Hematopoietic multipotent progenitor cell treated with erythropoietin and hydrocortisone succinate and interleukin-3 and kit ligand, for 15 days (in vitro differentiated cells): Measurements from ENCODE around the gene MAL.

Source experiments
- DNase-seq: peaks from one replicate; pipeline ENCODE4 v3.0.0-alpha.2; 2015; ENCODE audit warnings: low spot score

MAL gene

DNA sequence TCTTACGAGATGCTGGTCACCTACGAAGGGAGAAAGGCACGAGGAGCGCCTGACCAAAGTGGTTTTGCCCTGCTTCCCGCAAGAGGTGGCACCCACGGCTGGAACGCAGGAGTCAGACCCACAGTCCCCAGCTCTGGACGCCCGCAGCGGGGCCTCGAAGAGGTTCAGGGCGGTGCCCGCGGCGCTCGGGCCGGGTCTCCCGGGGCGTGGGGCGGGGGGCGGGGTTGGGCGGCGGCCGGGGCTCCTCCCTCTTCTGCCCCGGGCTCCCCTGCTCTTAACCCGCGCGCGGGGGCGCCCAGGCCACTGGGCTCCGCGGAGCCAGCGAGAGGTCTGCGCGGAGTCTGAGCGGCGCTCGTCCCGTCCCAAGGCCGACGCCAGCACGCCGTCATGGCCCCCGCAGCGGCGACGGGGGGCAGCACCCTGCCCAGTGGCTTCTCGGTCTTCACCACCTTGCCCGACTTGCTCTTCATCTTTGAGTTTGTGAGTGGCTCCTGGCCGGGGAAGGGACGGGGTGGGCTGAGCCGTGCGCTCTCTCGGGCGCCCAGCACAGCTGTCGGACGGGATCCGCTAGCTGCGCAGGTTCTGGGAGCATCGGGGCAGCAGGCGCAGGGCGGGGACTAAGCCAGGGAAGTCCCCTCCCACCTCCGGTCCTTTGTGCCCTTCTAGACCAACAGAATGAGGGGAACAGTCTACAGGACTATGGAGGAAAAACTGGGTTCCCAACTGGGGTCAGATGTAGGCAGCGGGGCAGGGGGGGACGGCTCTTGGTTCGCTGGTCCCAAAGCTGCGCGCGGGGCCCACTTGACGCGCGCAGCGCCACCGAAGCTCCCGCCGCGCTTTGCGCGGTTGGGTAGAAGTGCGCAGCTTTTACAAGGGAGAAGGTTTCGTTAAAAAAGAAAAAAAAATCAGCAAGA, at the start of gene MAL:
MAL (plus strand) TSS at position 303 of the 914 bp plus-strand sequence; CDS start at position 388, 85 bp downstream.
- no peak for DNase-seq

DNA sequence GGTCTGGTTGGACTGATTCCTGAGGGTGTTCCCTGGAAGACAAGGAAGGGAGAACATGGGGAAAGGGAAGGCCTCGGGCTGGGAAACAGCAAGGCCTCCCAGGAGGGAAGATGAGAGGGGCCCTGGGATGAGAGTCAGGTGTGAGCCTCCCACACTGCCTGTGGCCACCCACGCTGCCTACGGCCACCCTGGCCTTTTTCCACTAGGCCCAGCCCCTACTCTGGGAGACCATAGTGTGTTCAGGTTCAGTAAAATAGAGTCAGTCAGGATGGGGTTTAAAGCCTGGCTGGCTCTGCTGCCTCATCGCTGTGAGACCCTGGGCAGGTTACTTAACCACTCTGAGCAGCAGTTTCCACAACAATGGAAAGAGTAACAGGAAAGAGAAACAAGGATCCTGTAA, 47.7 kb upstream of the MAL start:
- no peak for DNase-seq

DNA sequence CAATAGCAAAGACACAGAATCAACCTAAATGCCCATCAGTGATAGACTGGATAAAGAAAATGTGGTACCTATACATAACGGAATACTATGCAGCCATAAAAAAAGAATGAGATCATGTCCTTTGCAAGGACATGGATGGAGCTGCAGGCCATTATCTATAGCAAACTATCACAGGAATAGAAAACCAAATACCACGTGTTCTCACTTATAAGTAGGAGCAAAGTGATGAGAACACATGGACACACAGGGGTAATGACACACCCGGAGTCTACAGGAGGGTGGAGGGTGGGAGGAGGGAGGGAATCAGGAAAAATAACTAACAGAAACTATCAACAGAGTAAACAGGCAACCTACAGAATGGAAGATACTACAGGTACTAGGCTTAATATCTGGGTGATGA, 46.6 kb upstream of the MAL start:
- no peak for DNase-seq

DNA sequence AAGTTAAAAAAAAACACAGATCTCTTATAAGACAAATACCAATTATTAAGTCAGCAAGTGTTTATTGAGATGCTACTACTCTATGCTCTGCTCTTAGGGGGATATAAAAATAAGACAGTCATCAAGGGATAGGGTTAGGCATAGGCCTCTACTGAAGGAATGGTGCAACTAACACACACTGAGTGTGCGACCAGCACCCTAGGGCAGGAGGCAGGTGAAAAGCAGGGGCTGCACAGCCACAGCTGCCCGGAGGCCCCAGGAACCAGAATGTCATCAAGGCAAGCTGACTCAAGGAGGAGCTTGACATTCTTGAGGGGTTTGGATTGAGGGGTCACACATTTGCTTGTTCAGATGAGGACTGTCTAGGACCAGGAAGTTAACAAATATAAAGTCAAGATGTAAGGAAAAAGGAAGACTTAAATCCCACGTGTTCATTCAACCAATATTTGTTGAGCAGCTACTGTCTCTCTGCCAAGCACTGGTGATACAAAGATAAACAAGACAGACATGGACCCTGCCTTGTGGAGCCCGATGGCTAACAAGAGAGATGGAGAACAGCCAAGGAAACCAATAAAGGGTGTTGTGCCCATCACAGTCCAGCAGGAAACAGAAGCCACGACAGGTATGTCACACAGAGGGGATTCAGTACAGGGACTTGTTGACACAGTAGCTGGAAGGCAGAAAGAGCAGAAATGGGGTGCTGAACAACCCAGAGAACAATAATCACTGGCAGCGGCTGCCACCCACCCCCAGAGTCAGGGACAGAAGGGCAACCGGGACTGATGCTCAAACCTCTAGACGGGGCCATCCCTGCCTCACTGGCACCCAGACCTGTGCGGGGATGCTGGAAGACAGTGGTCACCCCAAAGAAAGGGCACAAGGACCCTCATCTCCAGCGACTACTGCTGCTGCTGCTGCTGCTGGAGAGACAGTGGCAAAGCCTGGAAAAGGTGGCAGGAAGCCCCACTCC, 45.8 kb upstream of the MAL start:
- DNase-seq: no peak

DNA sequence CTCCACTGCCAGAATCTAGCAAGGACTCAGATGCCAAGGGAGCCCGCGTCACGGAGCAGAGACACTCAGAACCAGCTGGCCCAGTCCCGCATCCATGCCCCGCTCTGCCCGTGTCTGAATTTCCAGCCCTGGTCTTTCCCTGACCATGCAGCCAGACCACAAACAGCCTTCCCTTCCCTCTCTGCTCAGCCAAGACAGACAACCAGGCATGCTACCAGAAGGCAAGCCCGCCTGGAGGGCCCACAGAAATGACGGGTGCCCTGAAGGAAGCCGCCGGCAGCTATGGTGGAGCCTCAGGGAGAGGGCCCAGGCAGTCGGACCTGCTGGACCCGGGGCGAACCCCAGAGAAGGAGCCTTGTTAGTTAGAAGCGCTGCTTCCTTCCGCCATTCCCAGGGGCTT, 45.1 kb upstream of the MAL start:
- no peak for DNase-seq

DNA sequence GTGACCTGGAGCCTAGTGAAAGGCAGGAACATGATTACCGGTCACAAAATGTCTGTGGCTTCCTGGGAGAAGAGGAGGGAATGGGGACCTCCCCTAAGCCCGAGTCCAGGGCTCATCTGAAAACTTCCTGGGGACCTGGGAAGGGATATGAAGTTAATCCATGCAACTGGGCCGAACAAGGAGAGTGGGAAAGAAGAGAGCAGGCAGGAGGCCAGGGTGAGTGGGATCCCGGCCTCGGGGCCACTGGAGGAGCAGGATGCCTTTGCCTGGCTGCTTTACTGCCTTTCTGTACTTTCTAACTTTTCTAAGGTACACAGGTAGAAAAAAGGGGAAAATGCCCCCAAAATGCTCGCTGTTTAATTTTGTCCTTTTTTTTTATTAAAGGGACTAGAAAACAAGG, 43.4 kb upstream of the MAL start:
- DNase-seq: no peak

DNA sequence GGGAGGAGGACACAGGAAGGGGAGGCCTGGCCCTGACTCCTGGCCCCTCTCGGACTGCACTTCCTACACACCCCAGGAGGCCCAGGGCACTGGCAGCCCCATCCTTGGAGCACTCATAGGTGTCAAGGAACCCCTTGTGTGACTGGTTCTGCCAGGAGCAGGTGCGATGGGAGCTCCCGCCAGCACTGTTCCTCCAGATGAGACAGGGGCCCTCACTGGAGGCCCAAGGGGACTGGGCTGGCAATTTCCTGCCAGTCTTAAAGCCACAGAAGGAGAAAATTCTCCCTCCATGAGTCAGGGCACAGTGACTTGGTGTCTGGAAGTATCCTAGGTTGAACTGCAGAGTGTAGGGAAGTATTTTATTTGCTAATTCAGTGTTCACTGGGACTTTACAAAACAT, 42.8 kb upstream of the MAL start:
- DNase-seq: no peak

DNA sequence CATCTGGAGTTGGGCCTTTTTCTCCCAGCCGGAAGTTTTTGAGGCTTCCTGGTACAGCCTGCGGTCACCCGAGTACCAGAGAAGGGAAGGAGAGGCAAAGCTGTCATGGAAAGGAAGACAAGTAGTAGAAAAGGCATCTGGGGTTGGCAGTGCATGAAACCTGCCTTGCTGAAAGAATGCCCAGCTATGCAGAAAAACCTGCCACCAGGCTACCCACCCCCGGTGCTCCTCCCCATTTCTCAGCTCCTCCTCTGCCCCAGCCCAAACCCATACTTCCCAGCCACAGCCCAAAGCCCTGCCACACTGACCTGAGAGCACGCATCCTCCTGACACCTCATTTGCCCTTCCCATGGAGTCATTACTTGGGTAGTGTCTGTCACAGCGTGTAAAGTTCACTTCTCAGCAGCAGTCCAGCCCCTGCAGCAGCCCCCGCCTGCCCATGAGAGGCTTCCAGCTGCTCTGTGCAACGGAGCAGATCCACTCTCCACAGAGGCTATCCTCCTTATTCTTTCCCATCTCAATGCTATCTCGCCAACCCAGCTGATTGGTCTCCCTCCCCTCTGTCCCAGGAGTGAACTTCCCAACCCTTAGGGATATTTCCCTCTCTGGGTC, 40.4 kb upstream of the MAL start:
- no peak for DNase-seq

DNA sequence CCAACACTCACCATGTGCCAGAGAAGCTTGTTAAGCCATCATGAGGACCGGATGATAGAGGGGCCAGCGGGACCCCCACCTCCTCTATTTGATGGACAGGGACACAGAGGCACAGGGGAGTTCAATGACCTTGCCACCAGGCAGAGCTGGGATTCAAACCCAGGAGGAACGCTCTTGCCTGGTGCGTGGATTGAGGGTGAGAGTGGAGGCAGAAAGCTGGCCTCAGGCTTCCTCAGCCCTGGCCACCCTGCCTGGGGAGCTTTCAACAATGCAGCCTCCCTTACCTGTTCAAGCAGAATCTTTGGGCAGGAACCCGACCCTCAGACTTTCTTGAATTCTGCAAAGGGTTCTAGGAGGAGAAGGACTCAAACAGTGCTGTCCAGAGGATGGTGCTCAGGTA, 39.9 kb upstream of the MAL start:
- no peak for DNase-seq

DNA sequence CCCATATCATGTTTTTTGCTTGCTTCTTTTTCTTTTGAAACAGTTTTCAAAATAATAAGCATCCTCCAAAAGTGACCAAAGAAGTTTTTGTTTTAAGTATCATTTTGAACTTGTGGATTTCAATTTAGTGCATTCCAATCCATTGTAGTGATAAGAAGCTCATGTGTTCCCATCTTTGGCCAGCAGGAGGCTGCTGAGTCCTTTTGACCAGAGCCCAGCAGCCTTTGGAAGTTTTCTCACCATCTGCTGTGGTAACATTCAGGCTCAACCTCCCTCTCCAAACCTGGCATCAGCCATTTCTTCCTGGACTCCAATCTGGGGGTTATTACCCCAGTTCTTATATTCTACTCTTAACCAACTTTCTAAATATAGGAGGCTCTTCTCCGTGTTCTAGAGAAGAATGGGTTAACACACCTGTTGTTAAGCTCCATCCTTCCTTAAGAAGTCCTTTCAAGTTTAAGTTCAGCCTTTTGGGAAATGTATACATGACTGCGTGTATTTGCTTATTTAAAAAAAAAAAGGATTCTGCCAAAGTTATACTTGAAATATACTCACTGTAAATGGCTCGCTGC, 39.0 kb upstream of the MAL start:
- peak; percentile 31 for DNase-seq

DNA sequence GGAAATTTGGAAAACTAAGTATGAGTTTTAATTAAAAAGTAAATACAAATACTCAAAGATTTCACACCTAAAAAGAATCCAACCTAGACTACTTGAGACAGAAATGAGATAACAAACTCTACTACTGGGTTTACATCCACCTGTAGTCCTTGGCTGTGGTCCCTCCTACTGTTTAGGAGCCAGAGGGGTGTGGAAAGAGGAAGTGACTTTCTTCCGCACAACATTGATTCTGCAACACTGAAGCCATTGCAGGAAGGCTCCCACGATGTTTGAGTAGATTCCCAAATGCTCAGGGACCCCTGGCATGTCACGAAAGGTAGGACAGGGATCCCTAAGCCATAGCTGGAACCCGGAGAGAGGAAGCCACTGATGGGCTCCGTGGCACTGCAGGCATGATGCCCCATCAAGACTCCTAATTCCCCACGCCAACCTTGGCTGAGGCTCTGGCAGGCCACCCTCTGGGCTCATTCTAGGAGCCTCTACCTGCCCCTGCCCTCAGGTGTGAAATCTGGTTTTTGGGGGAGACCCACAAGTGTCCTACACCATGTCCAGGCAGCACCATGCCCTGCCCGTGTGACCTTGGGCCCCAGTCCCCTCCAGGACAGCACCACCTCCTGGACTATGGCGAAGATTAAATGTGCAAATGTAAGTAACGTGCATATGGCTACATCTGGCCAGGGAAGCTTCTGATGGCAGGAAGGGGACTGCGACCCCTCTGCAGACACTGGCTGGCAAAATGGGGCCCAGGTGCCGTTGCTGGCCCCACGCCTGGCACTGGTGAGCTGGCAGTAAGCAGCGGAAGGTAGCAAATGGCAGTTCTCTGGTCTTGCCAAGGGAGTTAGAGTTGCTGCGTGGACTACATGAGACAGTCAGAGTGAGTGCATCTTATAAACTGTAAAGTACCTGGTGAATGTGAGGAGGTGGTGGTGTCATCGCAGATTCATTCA, 38.2 kb upstream of the MAL start:
- no peak for DNase-seq

DNA sequence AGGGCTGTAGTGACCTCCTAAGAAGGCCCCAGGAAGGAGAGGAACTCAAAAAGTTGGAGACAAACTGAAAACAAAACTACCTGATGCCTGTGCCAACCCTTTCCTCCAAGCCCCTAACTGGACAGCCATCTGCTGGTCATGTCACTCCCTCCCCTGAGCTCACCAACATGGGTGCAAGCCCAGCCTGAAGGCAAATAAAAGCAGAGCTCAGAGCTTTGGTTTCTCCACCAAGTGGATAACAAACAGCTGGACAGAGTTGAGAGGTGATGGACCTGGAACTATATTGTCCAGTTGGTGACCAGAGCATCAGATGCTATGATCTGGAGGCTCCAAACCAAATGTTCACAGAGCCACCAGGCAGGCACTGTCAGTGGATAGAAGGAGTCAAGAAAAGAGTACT, 34.6 kb upstream of the MAL start:
- DNase-seq: no peak

DNA sequence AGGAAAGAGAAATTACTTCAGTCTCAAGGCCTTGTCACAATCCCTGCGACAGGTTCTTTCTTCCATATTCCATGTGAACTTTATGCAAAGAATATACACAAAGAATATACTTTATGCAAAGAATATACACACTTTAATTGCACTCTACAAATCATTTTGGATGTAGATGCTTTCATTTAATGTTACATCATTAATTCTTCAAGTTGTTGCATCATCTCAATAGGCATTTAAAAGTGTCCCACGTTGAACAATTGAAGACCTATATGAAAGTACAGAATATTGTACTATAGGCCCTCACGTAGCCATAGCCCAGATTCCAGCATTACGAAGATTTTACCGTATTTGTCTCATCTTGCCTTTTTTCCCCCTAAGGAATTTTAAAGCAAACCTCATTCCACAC, 33.1 kb upstream of the MAL start:
- DNase-seq: no peak

DNA sequence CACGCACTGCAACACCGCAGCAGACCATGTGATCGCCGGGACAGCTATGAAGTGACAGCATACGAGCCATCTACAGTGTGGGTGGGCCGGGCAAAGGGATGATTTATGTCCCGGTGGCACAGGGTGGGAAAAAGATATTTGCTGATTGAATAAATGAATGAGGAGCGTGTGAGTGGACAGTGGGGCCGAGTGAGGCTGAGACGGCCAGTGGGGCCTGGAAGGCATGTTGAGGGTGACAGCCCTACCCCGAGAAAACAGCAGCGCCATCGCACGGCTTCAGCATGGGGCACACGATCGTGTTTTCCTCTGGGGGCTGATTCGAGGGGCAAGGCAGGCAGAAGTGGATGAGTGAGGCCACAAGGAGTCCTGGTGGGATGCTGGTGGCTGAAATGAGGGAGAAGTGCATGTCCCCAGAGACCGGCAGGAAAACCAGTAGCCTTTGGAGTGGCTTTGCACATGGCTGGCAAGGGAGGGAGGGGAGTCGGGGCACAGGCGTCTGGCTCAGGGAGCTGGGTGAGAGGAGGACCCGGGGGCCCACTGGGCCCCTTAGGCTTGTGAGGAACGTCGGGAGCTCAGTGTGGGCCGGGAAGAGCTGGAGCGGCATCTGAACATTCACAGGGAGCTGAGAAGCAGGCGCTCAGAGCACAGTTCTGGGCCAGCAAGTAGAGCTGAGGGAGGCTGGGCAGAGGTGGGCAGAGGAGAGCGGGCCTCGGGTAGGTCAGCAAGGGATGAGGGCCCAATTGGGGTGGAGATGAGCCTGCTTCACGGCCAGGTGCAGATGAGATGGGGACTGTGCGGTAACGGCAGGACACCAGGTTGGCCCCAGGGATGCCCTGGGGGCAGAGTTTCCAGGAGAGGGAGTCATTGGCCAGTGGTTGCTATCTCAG, 32.1 kb upstream of the MAL start:
- no peak for DNase-seq

DNA sequence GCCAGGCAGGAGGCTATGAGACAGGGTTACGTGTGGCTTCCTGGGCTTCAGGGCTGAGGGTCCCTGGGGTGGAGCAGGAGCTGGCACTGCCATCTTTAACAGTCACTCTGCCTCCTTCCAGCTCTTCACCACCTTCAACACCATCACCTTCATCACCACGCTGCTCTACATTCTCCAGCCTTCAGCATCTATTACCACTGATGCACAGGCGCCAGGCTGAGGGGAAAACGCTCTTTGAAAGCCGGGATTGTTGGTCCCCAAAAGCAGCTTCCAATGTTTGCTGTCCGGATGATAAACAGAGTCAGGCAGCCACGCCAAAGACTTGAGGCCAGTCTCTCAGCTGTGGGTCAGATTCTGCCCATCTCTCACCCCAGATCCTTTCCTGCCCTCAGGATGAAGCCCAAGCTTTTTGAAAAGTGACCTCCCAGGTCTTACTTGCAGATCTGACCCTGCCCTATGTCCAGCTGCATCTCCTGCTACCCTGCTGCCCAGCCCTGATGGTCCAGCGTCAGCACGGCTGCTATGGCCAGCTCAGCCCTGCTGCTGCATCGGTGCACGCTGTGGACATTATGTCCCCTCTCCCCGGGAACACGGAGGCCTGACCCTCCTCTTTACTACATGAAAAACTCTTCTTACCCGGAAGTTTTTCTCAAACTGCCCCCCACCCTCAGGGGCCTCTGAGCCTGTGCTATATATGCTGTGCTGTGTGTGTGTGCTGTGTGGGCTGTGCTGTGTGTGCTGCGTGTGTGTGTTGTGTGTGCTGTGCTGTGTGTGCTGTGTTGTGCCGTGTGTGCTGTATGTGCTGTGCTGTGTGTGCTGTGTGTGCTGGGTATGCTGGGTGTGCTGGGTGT, 31.2 kb upstream of the MAL start:
- DNase-seq: no peak

DNA sequence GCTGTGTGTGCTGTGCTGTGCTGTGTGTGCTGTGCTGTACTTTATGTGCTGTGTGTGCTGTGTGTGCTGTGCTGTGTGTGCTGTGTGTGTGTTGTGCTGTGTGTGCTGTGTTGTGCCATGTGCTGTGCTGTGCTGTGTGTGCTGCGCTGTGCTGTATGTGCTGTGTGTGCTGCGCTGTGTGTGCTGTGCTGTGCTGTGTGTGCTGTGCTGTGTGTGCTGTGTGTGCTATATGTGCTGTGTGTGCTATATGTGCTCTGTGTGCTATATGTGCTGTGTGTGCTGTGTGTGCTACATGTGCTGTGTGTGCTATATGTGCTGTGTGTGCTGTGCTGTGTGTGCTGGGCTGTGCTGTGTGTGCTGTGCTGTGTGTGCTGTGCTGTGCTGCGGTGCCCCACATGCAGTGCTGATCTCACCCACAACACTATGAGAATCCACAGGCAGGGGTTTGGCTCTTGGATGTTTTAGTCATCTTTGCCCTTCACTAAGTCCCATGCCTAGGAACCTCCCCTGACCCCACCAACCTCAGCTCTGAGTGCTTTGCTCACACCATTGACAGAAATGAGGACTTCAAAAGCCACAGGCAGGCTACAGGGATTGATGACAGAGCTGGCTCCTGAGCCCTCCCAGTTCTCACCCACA, 30.5 kb upstream of the MAL start:
- no peak for DNase-seq

DNA sequence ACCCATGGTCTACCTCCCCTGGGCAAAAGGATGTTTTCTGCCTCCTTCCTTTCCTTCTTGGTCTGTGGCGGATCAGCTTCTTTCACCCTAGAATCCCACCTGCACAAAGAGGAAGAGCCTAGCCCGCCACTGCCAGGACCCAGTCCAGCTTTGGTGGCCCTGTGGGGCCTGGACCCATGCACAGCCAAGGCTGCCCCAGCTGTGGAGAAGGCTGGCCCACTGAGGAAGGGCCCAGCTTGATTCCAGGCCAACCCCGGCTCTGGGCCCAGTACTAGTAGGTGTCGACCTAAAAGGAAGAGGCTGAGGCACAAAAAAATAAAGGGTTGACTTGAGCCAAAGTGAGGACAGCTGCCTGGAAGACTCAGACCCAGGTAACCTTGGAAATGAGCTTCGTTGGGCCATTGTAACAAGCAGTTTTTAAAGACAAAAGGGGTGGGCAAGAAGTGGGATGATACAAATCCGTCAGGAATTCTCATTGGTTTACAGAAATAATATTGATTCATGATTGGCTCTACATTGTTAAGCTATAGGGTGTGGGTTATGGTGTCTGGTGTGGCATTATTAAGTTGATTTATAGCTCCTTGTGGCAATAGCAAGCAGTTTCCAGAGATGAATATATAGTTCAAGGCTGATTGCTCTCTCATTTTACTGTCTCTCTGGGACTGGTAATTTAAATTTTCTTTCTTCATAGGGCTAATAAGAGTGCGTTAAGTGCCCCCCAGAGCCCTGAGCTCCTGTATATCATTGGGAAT, 29.8 kb upstream of the MAL start:
- DNase-seq: no peak
